ENCODE data around the gene MTARC1. TPM values are rescaled to one million over a fixed set of nuclear protein-coding genes. Genes with fewer than 3 reads are reported as not detected.

MTARC1 gene
- total RNA-seq, 4 donors from 2014 or later, result 44.0 to 96.5 (median 59.7) TPM

DNA sequence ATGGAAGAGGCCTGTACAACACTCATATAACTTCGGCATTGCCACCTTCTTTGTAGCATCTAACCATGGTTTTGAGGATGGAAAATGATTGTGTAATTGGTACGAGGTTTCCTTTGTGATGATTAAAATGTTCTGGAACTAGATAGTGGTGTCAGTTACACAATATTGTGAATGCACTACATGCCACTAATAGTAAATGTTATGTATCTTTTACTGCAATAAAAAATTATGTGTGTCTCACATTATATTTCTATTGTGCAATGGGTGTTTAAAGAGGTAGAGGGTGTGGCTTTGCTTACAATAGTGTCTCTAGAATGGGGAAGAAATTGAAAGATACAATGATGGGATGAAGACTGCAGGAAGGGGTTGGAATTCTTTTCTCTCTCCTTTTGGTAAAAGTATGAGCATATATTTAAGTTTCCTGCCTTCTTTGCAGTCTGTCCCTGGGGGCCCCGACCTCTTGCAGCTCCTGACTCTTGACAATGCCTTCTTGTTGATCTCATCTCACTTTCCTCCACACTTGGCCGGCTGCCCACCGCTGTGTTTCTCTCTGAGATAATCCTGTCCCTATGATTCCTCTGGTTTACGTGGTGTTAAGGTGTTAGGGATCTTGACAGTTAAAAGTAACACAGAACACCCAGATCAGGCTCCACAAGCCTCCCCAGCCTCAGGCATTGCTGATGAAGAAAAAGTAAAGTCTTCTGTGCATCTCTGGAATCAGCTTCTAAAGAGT lies 39.3 kb downstream of the MTARC1 start:
- Histone ChIP-seq H3K9me3 (no peaks in the 10 kb centered on the region), H3K36me3 (no peaks in the 10 kb centered on the region), H3K27ac (no peak overlapping the region), H3K27me3 (no peaks in the 10 kb centered on the region), H3K4me3 (replicated peaks in 1 of 3) (no peak overlapping the region), H3K4me1 (peaks cover 20 to 27% of the 10 kb centered on the region in 2 donors)
- no peak for TF ChIP-seq POLR2A (IDR thresholded peaks at IDR 0.05)
- TF ChIP-seq, protein P1, sequence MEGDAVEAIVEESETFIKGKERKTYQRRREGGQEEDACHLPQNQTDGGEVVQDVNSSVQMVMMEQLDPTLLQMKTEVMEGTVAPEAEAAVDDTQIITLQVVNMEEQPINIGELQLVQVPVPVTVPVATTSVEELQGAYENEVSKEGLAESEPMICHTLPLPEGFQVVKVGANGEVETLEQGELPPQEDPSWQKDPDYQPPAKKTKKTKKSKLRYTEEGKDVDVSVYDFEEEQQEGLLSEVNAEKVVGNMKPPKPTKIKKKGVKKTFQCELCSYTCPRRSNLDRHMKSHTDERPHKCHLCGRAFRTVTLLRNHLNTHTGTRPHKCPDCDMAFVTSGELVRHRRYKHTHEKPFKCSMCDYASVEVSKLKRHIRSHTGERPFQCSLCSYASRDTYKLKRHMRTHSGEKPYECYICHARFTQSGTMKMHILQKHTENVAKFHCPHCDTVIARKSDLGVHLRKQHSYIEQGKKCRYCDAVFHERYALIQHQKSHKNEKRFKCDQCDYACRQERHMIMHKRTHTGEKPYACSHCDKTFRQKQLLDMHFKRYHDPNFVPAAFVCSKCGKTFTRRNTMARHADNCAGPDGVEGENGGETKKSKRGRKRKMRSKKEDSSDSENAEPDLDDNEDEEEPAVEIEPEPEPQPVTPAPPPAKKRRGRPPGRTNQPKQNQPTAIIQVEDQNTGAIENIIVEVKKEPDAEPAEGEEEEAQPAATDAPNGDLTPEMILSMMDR (IDR thresholded peaks at IDR 0.05), result no peak
- intact Hi-C loops (cut with DNase I), result no loop called here
- DNase-seq, result no peak
- 56 to 67% methylated on average over 6 of the region's 6 CpGs for WGBS, 2 donors

DNA sequence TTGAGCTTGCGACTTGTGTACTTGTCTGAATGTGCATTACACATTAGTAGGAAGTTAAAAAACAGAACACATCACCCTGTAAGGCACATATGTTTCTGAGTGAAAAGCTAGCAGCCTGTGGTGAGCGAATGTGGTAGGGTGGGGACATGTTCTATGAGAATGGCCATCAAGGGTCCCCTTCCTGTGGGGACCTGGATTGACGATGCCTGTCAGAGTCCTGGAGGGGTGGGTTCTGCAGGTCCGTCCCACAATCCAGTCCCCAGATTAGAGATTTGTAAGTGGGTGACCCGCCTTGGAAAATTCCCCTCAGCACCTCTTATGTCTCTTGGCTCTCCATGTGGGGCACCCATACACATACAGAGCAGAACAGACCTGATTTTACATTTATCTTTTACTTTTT lies 40.0 kb downstream of the MTARC1 start:
- no peak for DNase-seq
- intact Hi-C loops (cut with DNase I), result no loop called here
- Histone ChIP-seq H3K4me1 (peaks cover 20 to 27% of the 10 kb centered on the region in 2 donors), H3K9me3 (no peaks in the 10 kb centered on the region), H3K4me3 (replicated peaks in 1 of 3) (no peak overlapping the region), H3K27ac (no peak overlapping the region), H3K36me3 (no peaks in the 10 kb centered on the region), H3K27me3 (no peaks in the 10 kb centered on the region)
- TF ChIP-seq, protein P1 (IDR thresholded peaks at IDR 0.05), result no peak
- TF ChIP-seq POLR2A (IDR thresholded peaks at IDR 0.05), result no peak
- WGBS, 2 donors, result 94 to 96% methylated on average over 5 of the region's 5 CpGs

DNA sequence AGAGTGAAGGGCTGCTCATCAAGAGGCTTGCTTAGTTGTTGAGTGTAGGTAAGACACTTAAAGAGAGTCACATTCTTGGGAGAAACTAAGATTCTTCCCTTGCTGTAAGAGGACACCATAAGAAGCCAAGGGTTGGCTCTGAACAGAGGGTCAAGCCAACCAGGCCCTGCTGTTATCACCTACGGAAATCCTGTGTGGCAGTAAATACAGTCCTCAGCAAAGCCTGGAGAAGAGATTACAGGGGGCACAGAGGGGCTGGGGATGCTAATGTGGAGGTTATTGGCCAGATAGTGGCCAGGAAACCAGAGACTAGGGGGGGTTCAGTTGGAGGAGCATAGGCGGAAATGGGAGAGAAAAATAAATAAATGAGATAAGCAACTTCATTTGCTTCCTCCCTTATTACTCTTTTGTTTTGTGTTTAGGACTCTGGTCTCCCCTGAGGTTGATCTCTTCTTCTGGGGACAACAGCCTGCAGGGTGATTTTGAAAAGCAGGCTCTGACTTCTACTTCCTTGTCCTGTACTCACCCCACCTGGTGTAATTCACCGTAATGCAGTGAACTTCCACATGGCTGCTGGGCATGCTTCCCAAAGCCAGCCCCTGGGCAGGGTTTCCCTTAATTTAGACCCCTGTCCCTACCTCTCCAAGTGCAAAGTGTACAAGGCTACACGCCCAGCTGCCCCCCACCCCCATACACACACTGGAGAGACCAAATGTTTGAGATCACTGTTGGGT lies 40.9 kb downstream of the MTARC1 start:
- Histone ChIP-seq H3K27me3 (no peaks in the 10 kb centered on the region), H3K4me3 (replicated peaks in 1 of 3) (no peak overlapping the region), H3K9me3 (no peaks in the 10 kb centered on the region), H3K4me1 (peaks cover 20 to 27% of the 10 kb centered on the region in 2 donors), H3K27ac (no peak overlapping the region), H3K36me3 (no peaks in the 10 kb centered on the region)
- DNase-seq, result no peak
- intact Hi-C loops (cut with DNase I), result no loop called here
- WGBS, 2 donors, result 68 to 78% methylated on average over 4 of the region's 4 CpGs
- TF ChIP-seq, protein P1 (IDR thresholded peaks at IDR 0.05), result no peak
- no peak for TF ChIP-seq POLR2A (IDR thresholded peaks at IDR 0.05)

DNA sequence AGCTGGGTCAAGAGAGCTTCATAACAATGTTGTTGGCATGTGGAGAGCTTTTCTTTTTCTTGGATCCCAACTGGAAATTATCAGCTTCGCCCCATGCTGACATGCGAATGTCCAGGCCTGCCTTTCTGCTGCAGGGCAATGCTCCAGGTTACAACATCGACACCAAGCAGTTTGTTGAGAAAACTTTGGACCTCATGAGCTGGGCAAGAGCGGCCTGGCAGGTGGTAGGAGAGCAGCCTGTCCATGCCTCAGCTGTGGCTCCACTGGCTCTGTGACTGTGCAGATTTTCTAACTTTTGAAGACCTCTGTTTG lies 41.4 kb downstream of the MTARC1 start:
- Histone ChIP-seq H3K36me3 (no peaks in the 10 kb centered on the region), H3K4me1 (peaks cover 20 to 27% of the 10 kb centered on the region in 2 donors), H3K9me3 (no peaks in the 10 kb centered on the region), H3K27ac (no peak overlapping the region), H3K27me3 (no peaks in the 10 kb centered on the region), H3K4me3 (replicated peaks in 1 of 3) (no peak overlapping the region)
- WGBS, 2 donors, result 56 to 69% methylated on average over 4 of the region's 4 CpGs
- DNase-seq, result peak; percentile 27
- intact Hi-C loops (cut with DNase I), result no loop called here
- TF ChIP-seq POLR2A (IDR thresholded peaks at IDR 0.05), result no peak
- TF ChIP-seq, protein P1 (IDR thresholded peaks at IDR 0.05), result no peak

DNA sequence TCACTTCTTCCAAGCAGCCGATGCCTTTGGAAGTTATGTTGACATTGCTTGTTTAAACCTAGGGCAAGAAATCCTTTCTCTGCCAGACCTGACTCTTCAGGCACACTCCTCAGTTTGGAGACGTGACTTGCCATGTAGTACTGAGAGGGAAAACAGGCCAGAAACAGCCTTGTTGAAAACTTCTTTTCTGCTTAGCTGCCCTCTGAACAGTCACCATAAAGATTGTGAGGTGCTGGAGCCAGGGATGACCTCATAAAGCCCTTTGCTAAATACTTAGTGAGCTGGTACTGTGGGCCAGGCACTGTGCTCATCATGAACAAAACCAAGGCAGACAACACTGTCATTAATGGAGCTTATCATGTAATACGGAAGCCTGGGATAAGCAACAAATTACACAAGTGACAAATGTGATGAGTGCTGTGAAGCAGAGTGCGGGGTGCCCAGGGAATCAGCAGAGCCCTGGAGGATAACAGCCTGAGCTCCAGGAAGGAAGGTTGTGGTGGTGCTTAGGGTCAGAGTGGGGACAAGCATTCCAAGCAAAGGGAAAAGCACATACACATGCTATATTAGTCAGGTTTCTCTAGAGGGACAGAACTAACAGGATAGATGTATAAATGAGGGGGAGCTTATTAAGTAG lies 42.4 kb downstream of the MTARC1 start:
- Histone ChIP-seq H3K27ac (peak overlapping the region in 2 of 3 donors; percentile 6 to 28), H3K9me3 (no peaks in the 10 kb centered on the region), H3K4me3 (replicated peaks in 1 of 3) (no peak overlapping the region), H3K36me3 (no peaks in the 10 kb centered on the region), H3K27me3 (no peaks in the 10 kb centered on the region), H3K4me1 (peaks cover 20 to 27% of the 10 kb centered on the region in 2 donors)
- intact Hi-C loops (cut with DNase I), result no loop called here
- peak; percentile 57 to 62 for DNase-seq
- 35 to 56% methylated on average over 4 of the region's 4 CpGs for WGBS, 2 donors
- TF ChIP-seq, protein P1 (IDR thresholded peaks at IDR 0.05), result no peak
- no peak for TF ChIP-seq POLR2A (IDR thresholded peaks at IDR 0.05)
